Panc1 (cell line): Measurements from ENCODE around the gene PRKCB. TPM values are rescaled to one million over a fixed set of nuclear protein-coding genes. Genes with fewer than 3 reads are reported as not detected.

Source experiments
- ATAC-seq: fragments of 200-7000 bp; cut with Tn5 transposase; 2 replicates; pipeline ENCODE4 v1.9.1; 2020; ENCODE audit warnings: mild to moderate bottlenecking, moderate library complexity
- BruUV-seq: library from RNA; stranded (reverse); fragments of 400-500 nt; replicated peaks from 2 replicates; lab custom pipeline; 2021; lab: Mats Ljungman, UMichigan
- CTCF ChIA-PET: fragments of 300-600 bp; sonication (Branson Sonifier 250); formaldehyde crosslinking; loops from one replicate; lab custom pipeline; 2022; ENCODE audit warnings: antibody characterized with exemption; lab: Charles Lee
- POLR2A ChIA-PET: fragments of 300-600 bp; sonication (Branson Sonifier 250); formaldehyde crosslinking; loops from one replicate; lab custom pipeline; 2022; ENCODE audit warnings: antibody characterized with exemption; lab: Charles Lee
- DNase-seq: peaks from one replicate; pipeline ENCODE4 v3.0.0-alpha.2; 2010; ENCODE audit warnings: low read depth, low spot score
- H3K27ac ChIP-seq: 2 replicates; pipeline ENCODE4 v1.5.1; 2011; ENCODE audit warnings: mild to moderate bottlenecking, low read length, inconsistent platforms
- H3K27me3 ChIP-seq: fragments of 200-500 bp; sonication (Bioruptor generic); 2 replicates; pipeline ENCODE4 v1.6.0; 2014; ENCODE audit warnings: low read length, inconsistent platforms; ENCODE audit not compliant: control insufficient read depth, insufficient read depth
- H3K36me3 ChIP-seq: fragments of 200-500 bp; sonication (Bioruptor generic); 2 replicates; pipeline ENCODE4 v1.5.1; 2014; ENCODE audit warnings: inconsistent platforms, mild to moderate bottlenecking, low read length, moderate library complexity; ENCODE audit not compliant: control insufficient read depth, insufficient read depth
- H3K4me1 ChIP-seq: 2 replicates; pipeline ENCODE4 v1.5.1; 2011; ENCODE audit warnings: inconsistent platforms, mild to moderate bottlenecking, low read length, moderate library complexity; ENCODE audit not compliant: control insufficient read depth, insufficient read depth
- H3K4me3 ChIP-seq, 2 experiments: 2 replicates each; pipeline ENCODE4 v1.5.1; 2011 to 2012; ENCODE audit warnings: low read depth in 2 of 2, low read length in 2 of 2, mild to moderate bottlenecking in 2 of 2, inconsistent platforms in 1 of 2, moderate library complexity in 1 of 2
- H3K9me3 ChIP-seq: fragments of 200-500 bp; sonication (Bioruptor generic); 2 replicates; pipeline ENCODE4 v1.5.1; 2014; ENCODE audit warnings: low read depth, mild to moderate bottlenecking, inconsistent platforms, low read length, moderate library complexity; ENCODE audit not compliant: control insufficient read depth, insufficient read depth
- CTCF ChIP-seq: fragments of 450-650 bp; IDR thresholded peaks from 2 replicates; pipeline ENCODE4 v1.5.1; 2017; ENCODE audit warnings: mild to moderate bottlenecking
- POLR2AphosphoS5 ChIP-seq: IDR thresholded peaks from 2 replicates; pipeline ENCODE4 v1.6.1; 2012; ENCODE audit warnings: mild to moderate bottlenecking, low read depth, low read length, moderate library complexity
- REST ChIP-seq, 2 experiments: IDR thresholded peaks; 2 replicates each; pipeline ENCODE4 v1.6.1; 2011 to 2012; ENCODE audit warnings: low read depth in 2 of 2, control low read depth in 1 of 2, low read length in 1 of 2, mild to moderate bottlenecking in 1 of 2, moderate library complexity in 1 of 2; ENCODE audit not compliant: insufficient read depth in 1 of 2
- SIN3A ChIP-seq: IDR thresholded peaks from 2 replicates; pipeline ENCODE4 v1.6.1; 2012; ENCODE audit warnings: low read depth, mild to moderate bottlenecking, low read length, moderate library complexity, borderline replicate concordance; ENCODE audit not compliant: insufficient read depth
- TCF7L2 ChIP-seq: IDR thresholded peaks from 2 replicates; pipeline ENCODE4 v1.6.1; 2011; ENCODE audit warnings: mild to moderate bottlenecking, low read depth, low read length, inconsistent platforms
- in situ Hi-C: cut with HindIII; loops from 2 replicates; pipeline ENCODE4 v1.10.0; 2016; ENCODE audit warnings: low sequenced_read_pairs, low pct_unique_long_range_greater_than_20kb
- intact Hi-C: fragments of 100-400 bp; cut with micrococcal nuclease; formaldehyde crosslinking; loops from one replicate; pipeline ENCODE4 v1.10.0; 2022; ENCODE audit not compliant: unreplicated experiment
- total RNA-seq: library from RNA; stranded (reverse); gene quantifications from one replicate; pipeline ENCODE4 v1.2.1, GENCODE V29; 2021; ENCODE audit not compliant: unreplicated experiment

Gene PRKCB
- total RNA-seq, 1 experiment from 2014 or later, result 0.41 TPM

GRCh38 chr16:23826528-23827045, 9.2 kb upstream of the PRKCB start:
- no TSS peak for BruUV-seq
- in situ Hi-C loops, result no loop called here
- ATAC-seq, result no peak
- POLR2A ChIA-PET, result no interaction called here
- intact Hi-C loops, result no loop called here
- Histone ChIP-seq H3K27me3 (no peaks in the 10 kb centered on the region), H3K27ac (no peak overlapping the region), H3K36me3 (no peaks in the 10 kb centered on the region), H3K4me3 (no peak overlapping the region), H3K9me3 (peaks cover 4% of the 10 kb centered on the region; the same call in 1 of the 2 replicates), H3K4me1 (no peaks in the 10 kb centered on the region)
- no peak for DNase-seq
- CTCF ChIA-PET, result no interaction called here
- TF ChIP-seq SIN3A, result no peak
- TF ChIP-seq CTCF, result no peak
- no peak for TF ChIP-seq REST (IDR thresholded peaks at IDR 0.05; ENCODE audit: insufficient read depth in 1 of 2, low read depth in 2 of 2, low read length in 1 of 2)
- no peak for TF ChIP-seq POLR2AphosphoS5
- TF ChIP-seq TCF7L2, result no peak

GRCh38 chr16:23827057-23827456, 8.7 kb upstream of the PRKCB start:
- ATAC-seq (no peak), DNase-seq (no peak)
- ChIA-PET CTCF (no interaction called here), POLR2A (no interaction called here)
- intact Hi-C loops, result no loop called here
- H3K27ac ChIP-seq, result no peak overlapping the region
- no peak for TF ChIP-seq SIN3A
- in situ Hi-C loops, result no loop called here
- no peaks in the 10 kb centered on the region for H3K27me3 ChIP-seq
- BruUV-seq, result no TSS peak
- no peak overlapping the region for H3K4me3 ChIP-seq
- peaks cover 4% of the 10 kb centered on the region; the same call in 1 of the 2 replicates for H3K9me3 ChIP-seq
- H3K36me3 ChIP-seq, result no peaks in the 10 kb centered on the region
- H3K4me1 ChIP-seq, result no peaks in the 10 kb centered on the region

GRCh38 chr16:23829454-23829853, 6.3 kb upstream of the PRKCB start:
- H3K4me3 ChIP-seq, result no peak overlapping the region
- BruUV-seq, result no TSS peak
- no peak overlapping the region for H3K27ac ChIP-seq
- CTCF ChIA-PET, result no interaction called here
- H3K4me1 ChIP-seq, result no peaks in the 10 kb centered on the region
- intact Hi-C loops, result no loop called here
- in situ Hi-C loops, result no loop called here
- POLR2A ChIA-PET, result no interaction called here
- no peaks in the 10 kb centered on the region for H3K36me3 ChIP-seq
- peaks cover 4% of the 10 kb centered on the region; the same call in 1 of the 2 replicates for H3K9me3 ChIP-seq
- no peak for ATAC-seq
- no peak for DNase-seq
- no peaks in the 10 kb centered on the region for H3K27me3 ChIP-seq
- TF ChIP-seq SIN3A (no peak), REST (IDR thresholded peaks at IDR 0.05; ENCODE audit: insufficient read depth in 1 of 2, low read depth in 2 of 2, low read length in 1 of 2) (no peak), TCF7L2 (no peak), POLR2AphosphoS5 (no peak), CTCF (no peak)
